HG03378 (cell line): ENCODE data around the gene DOHH.

ENCODE experiments used
- ATAC-seq: cut with Tn5 transposase; IDR thresholded peaks from one replicate; pipeline ENCODE4 v1.9.1; 2021; ENCODE audit warnings: mild to moderate bottlenecking, moderate library complexity; ENCODE audit not compliant: unreplicated experiment

Gene DOHH

DNA sequence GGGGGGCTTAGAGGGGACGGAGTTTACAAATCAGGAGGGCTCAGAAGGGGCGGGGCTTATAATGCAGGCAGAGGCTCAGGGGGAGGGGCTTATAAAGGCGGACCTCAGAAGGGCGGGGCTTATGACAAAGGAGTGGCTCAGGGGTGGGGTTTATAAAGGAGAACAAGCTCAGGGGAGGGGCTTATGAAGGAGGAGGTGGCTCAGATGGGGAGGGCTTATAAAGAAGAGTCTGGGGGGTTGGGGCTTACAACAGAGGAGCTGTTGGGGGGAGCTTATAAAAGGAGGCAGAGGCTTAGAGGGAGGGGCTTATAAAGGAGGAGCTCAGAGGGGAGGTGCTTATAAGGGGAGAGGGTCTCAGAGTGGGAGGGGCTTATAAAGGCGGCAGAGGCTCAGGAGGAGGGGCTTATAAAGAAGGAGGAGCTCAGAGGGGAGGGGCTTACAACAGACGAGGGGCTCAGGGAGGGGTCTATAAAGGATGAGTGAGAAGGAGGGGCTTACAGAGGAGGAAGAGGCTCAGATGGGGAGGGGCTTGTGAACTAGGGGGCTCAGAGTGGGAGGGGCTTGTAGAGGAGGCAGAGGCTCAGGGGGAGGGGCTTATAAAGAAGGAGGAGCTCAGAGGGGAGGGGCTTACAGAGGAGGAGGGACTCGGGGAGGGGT lies 21.2 kb downstream of the DOHH start:
- no peak for ATAC-seq

DNA sequence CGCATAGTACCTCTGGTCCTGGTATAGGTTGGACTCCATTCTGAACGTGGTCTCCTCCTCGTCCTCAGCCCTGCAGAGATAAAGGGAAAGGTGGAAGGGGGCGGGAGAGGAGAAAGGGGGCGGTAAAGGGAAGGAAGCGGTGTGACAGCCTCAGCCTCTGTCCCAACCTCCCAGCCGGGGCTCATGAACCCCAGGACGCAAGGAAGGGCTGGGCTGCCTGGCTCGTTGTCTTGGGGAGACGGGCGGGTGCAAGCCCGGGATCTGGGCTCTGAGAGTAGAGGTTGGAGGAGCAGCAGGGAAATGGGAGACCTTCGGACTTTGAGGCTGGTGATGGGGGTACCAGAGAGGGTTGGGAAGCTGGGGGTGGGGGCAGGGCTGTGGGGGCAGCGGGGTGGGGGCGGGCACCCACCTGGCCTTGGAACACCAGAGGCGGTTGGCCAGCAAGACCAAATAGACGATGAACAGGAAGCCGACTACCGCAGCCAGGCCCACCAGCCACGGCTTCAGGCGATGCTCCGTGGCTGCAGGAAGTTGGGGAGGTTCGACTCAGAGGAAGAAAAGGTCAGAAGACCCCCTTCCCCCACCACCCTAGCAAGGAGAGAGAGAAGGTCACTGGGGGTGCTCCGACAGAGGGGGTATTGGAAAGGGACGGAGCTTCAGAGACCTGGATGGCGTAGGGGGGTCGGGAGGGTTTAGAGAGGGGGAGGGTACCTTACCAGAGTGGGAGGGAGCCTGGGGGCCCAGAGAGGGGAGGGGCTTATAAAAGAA lies 21.9 kb downstream of the DOHH start:
- no peak for ATAC-seq

DNA sequence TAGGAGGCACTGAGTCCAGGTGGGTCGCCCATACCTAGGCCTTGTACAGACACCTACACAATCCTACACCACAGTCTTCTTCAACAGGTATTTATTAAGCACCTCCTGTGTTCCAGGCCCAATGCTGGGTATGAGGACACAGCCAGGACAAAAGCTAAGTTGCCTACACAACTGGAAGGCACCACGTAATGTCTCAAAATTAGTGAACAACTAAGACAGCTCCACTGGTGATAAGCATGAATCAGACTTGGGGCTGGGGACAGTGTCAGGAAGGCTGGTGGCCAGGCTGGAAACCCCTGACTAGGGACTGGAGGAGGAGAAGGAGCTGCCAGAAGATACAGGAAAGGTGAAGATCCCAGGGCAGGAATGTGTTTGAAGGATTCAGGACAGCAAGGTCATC lies 22.5 kb downstream of the DOHH start:
- ATAC-seq = no peak

DNA sequence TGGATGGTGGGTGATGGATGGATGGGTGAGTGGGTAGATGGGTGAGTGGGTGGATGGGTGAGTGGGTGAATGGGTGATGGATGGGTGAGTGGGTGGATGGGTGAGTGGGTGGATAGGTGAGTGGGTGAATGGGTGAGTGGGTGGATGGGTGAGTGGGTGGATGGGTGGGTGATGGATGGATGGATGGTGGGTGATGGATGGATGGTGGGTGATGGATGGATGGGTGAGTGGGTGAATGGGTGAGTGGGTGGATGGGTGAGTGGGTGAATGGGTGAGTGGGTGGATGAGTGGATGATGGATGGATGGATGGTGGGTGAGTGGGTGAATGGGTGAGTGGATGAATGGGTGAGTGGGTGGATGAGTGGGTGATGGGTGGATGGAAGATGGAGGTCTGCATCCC lies 23.0 kb downstream of the DOHH start:
- no peak for ATAC-seq

DNA sequence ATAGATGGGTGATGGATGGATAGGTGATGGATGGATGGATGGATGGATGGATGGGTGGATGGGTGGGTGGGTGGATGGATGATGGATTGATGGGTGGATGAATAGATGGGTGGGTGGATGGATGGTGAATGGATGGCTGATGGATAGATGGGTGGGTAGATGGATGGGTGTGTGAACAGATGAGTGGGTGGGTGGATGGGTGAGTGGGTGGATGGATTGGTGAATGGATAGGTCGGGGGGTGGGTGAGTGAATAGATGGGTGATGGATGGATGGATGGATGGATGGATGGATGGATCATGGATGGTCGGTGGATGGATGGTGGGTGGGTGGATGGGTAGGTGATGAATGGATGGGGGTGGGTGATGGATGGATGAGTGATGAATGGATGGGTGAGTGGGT lies 23.6 kb downstream of the DOHH start:
- ATAC-seq = no peak

DNA sequence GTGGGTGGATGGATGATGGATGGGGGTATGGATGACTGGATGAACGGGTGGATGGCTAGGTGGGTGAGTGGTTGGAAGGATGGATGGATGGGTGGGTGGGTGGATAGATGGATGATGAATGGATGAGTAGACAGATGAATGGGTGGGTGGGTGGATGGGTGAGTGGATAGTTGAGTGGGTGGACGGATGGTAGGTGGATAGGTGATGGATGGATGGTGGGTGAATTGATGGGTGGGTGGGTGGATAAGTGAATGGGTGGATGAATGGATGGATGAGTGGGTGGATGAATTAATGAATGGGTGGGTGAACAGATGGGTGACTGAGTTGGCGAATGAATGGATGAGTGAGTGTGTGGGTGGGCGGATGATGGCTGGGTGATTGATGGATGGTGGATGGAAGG lies 25.0 kb downstream of the DOHH start:
- no peak for ATAC-seq

DNA sequence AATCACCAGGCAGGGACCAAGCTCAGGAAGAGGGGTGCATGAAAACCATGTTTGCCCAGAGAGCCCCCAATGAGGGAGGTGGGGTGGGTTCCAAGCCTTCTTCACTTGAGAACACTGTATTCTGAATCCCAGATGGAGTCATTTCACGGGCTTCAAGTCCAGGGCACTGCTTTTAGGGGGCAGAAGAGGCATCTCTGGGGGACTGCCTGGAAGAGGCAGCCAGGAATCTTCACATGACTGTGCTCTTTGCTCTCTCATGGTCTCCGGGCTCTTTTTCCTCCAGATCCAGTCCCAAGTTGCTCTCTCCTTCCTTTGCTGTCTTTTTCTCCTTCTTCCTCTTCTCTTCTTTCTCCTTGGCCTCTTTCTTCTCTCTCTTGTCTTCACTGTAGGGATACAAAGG lies 25.9 kb downstream of the DOHH start:
- ATAC-seq = no peak

DNA sequence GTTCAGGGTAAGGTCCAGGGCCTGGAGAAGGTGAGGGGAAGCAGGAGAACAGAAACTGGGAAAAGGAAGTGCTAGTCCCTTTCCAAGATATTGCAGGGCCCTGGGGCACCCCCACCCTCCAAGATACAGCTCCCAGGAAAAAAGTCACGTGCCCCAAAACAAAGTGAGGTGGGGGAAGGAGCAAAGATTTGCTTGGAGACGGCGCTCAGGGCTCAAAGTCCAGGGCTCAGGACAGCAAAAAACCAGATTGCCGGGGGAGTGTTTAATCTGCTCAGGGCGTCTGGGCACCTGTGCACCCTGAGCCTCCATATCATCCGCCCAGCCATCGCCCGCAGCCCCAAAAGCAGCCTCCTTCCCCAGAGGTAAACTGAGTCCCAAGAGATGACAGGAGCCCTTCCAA lies 26.5 kb downstream of the DOHH start:
- ATAC-seq = no peak

DNA sequence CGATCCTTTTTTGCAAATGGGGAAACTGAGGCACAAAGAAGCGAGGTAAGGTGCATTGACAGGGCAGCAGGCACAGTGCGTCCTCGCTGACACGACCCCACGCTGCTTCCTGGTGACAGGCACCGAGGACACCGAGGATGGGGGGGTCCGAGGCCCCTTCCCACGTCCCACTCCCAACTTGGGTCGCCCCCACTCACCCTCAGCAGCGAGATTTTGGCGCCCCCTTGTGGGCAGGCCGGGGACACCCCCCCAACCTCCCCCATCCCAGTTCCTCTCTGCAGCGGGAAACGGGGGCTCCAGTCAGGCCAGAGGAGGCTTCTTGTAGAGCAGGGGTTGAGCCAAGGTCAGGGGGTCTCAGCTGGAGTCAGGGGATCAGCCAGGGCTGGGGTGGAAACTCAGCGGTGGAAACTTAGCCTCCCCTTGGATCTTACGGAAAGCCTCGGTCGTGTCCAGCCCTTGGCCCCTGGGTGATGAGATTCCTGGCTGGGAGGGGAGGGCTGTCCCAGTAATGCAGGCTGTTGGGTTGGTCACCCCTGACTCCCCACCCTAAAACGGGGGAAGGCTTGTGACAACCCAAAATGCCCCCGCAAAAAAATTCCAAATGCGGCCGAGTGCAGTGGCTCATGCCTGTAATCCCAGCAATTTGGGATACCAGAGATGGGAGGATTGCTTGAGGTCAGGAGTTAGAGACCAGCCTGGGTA lies 28.4 kb downstream of the DOHH start:
- no peak for ATAC-seq

DNA sequence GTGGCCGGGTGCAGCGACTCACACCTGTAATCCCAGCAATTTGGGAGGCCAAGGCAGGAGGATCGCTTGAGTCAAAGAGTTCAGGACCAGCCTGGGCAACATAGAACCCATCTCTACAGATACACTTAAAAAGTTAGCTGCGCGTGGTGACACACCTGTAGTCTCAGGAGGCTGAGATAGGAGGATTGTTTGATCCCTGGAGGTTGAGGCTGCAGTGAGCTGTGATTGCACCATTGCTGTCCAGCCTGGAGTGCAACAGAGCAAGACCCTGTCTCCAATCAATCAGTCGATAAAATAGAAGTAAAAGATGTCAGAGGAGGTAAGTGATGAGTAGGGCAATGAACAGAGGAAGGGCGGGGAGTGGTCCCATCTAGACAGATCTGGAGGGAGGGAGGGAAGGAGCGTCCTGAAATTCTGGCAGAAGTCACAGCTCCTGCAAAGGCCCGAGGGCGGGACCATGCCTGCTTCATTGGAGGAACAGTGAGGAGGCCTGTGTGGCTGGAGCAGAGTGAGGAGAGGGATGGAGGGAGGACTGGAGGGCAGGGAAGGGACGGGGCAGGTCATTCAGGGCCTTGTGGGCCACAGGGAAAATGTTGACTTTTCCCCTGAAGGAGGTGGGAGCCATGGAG lies 29.9 kb downstream of the DOHH start:
- no peak for ATAC-seq

DNA sequence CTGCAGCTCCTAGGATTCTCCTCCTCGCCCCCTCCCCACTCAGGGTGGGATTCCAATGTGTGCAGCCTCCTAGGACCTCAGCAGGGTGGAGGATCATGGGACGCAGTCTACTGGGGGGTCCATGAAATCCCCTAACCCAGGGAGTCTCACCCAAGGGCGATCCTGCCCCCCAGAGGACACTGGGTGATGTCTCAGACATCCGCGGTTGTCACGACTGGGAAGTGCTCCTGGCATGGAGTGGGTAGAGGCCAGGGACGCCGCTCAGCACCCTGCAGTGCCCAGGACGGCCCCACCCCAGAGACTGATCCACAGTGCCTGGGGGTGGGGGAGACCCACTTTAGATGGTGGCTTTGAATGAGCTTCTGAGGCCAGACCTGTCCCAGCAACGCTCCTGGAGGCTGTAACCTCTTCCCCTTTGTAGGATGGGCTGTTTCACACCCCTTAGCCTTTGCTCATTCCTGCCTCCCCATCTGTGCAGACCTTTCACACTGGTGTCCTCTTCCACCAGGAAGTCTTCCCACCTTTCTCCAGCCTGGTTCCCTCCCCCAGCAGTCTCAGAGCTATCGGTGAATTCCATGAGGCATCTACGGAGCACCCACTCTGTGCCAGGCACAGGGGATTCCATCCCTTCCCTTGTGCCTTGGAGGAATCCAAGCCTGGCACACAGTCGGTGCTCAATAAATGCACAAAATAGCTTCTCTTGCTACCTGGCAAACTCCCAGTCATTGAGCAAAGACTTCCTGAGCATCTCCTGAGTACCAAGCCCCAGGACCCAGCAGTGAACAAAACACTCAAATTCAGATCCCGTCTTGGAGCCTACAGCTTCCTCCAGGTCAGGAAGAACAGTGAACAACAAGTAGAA lies 30.6 kb downstream of the DOHH start:
- ATAC-seq = no peak

DNA sequence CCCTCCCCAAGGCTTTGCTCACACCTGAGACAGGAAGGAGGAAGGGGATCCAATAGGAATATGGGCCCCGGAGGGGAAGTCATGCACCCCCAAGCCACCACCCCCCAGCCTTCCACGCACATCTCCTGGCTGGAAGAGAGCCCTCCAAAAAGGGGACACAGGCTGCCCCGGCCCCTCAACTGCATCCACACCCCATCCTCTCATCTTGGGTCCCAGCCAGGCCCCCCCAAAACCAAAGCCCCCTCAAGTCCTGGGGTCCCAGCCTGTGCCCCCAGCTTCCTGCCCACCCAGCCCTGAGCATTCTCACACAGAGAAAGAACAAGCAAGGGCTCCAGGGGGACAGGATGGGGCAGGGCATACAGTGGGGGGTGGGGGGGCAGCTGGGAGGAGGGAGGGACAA lies 32.3 kb downstream of the DOHH start:
- ATAC-seq = no peak

DNA sequence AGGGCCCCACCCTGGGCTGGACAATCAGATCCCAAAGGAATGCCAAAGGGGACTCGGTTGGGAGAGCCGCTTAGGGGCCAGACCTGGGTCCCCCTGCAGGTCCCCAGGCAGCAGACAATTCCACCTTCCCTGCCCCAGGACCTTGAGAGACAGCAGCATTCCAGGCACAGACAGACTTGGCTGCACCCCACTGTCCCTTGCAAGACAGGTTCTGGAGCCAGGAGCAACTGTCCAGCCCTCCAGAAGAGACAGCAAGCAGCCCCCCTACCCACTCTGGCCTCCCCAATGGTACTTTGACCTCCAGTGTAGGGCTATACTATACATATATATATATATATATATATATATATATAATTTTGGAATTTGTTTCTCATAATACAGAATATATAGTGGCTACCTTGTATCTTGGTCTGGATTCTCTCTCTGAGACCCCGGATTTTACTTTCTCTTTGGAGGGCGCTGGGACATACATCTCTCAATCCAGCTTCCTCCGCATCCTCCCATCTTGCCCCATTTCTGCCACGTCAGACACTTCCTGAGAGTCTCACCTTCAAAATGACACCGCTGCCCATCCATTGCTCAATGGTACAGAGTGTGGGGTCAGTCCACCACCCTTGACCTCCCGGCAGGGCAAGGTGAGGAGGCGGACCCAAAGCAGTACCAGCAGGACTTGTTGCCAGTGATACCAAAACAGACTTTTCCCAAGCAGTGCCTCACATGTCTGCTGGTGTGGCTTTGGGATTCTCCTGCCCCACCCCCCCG lies 32.9 kb downstream of the DOHH start:
- no peak for ATAC-seq

DNA sequence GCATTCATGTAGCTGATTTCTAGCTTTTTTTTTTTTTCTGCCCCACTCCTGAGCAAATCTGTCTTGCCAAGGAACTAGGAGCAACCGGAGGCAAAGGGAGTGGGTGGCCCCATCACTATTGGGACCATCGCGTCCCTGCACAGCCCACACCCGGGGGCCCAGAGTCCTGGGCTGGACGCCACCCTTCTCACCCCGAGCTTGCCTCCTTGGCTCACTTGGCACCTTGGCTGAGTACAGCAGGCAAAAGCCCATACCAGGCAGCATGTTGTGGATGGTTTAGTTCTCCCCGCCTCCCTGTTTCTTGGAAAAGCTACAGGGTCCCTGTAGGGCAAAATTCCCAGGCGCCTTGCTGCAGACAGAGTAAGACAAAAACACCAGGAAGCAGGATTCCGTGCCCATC lies 33.8 kb downstream of the DOHH start:
- no peak for ATAC-seq

DNA sequence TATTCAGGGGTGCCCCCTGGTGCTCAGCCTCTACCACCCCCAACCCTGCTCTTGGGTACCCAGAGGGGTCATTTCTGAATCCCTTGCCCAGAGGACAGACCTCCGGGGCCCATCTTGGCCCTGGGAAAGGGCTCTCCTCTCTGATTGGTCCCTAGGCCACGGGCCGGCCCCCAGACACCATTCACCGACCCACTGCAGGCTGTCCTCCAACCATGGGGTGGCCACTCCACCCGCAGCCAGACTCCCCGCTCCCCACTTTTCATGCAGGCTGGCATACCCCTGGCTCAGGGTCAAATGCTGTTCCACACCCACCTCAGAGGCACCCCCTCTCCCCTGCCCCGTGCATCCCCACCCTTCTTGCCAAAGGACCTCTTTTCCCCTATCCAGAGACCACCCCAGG lies 34.9 kb downstream of the DOHH start:
- ATAC-seq = no peak

DNA sequence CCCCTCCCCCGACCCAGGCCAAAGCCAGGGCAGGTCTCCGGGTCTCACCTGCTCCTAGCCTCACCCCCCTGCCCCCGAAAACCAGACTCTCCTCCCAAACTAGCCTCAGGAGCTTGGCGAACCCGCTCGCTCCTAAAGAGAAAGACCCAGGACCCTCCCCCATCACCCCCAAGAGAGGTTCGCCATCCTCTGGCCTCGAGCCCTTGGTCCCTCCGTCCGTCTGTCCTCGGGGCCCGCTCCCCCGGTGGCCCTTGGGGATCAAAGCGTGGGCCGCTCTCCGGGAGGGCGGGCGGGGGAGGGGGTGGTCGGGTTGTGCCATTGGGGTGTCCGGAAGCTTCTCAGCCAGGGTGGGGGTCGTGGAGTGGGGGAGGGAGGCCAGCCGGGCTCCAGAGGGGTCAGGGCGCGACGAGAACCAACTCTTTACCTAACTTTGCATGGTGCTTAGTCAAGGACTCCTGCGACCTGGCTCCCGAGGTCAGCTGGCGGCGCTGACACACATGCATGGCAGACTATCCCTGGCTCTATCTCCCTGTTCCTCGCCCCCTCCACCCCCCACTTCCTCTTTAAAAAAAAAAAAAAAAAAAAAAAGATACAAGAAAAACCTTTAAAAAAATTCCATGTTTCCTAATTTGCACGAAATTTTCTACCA lies 35.8 kb downstream of the DOHH start:
- no peak for ATAC-seq

DNA sequence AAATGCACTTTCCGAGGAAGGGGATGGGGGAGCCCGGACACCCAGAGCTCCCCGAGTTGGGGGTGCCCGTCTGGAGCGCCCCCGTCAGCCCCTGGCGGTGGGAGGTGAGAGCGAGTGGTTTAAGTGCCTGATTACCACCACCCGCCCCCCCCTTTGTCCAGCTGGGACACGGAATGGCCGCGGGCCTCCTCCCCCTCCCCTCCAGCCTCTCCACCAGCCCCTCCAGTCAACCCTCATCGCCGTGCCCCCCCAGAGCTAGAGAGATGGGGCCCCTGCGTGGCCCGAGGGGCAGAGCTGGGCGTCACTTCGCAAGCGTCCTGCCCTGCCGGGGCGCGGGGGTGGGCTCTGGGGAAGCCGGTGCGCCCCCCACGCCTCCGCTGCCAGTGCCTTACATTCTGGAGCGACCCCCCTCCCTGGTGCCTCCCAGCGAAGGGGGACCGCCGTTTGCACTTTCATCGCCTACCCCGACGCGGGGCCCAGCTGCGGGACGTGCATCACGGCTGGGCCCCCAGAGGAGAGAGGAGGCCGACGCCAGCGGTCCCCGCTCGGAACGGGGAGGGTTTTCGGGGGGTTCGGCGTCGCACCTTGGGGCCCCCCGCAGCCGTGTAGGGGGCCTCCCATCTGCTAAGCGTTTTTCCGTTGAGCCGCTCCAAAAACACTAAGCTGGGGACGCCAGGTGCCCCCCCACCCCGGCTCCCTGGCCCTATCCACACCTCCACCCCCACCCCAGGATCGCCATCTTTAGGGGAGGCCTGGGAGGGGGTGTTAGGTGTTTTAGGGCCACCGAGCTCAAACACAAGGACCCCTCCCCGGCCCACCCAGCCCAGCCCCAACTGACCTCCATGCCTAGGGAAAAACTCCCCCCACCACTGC lies 36.5 kb downstream of the DOHH start:
- no peak for ATAC-seq

DNA sequence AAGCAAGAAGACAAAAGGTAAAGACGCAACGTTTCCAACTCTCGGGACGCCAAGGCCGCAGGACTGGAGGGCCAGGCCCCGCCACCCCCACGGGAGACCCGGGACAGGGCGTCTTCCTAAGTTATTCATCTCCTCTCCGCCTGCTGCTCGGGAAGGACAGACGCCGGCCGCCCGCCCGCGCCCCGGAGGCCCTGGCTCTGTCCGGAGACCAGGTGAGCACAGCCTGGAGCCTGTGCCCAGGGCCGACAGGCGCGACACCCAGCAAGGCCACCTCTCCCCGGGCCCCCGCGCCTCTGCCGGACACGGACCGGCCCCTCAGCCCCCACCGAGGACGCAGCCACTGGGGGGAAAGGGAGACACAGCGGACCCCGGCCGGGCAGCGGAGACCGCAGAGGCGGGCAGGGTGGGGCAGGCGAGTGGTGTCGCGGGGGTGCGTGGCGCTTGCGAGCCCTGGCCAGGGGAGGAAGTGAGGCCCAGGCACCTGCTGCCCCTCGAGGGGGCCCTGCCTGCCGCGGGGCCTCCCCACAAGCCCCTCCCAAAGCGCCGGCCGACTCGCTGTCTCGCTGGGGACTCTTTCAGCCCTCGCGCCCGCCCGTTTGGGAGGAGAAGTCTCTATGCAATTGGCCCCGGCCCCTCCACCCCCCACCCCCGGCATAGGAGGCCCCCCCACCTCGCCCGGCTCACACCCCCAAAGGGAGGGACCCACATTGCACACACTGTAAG lies 37.3 kb downstream of the DOHH start:
- no peak for ATAC-seq
